BLaER1 treated with 17β-estradiol and CSF1 and Interleukin-3, amounts not matched to agents 10 nM and 100 nM (cell line): ENCODE data around the gene RAD50.
A peak's percentile ranks its signal among the peaks of the same experiment; 100 is the strongest.

Experiments used
- H3K27ac ChIP-seq, 11 experiments: shearing (Covaris generic); formaldehyde crosslinking; 2 replicates each; pipeline ENCODE4 v1.8.1; 2022
- H3K27me3 ChIP-seq, 11 experiments: shearing (Covaris generic); formaldehyde crosslinking; 2 replicates each; pipeline ENCODE4 v1.8.1; 2022
- H3K36me3 ChIP-seq, 11 experiments: shearing (Covaris generic); formaldehyde crosslinking; 2 replicates each; pipeline ENCODE4 v1.8.1; 2022
- H3K4me1 ChIP-seq, 10 experiments: shearing (Covaris generic); formaldehyde crosslinking; 2 replicates each; pipeline ENCODE4 v1.8.1; 2022
- H3K4me2 ChIP-seq, 11 experiments: shearing (Covaris generic); formaldehyde crosslinking; 2 replicates each; pipeline ENCODE4 v1.8.1; 2022
- H3K4me3 ChIP-seq, 10 experiments: shearing (Covaris generic); formaldehyde crosslinking; 2 replicates each; pipeline ENCODE4 v1.8.1; 2022
- H3K9ac ChIP-seq, 11 experiments: shearing (Covaris generic); formaldehyde crosslinking; 2 replicates each; pipeline ENCODE4 v1.8.1; 2022
- H3K9me3 ChIP-seq, 11 experiments: shearing (Covaris generic); formaldehyde crosslinking; replicated peaks in 1 of 11; 2 replicates each; pipeline ENCODE4 v1.8.1; 2022
- H4K20me1 ChIP-seq, 11 experiments: shearing (Covaris generic); formaldehyde crosslinking; 2 replicates each; pipeline ENCODE4 v1.8.1; 2022
- Cebpa-rat ChIP-seq, 11 experiments: shearing (Covaris generic); IDR thresholded peaks; 2 replicates each; pipeline ENCODE4 v1.8.1; 2022

The RAD50 gene

GRCh38 chr5:132651838-132652469 is 95.2 kb downstream of the RAD50 start:
- H3K36me3 ChIP-seq, result no peaks in the 10 kb centered on the region; a peak in 1 of 22 replicates
- no peak overlapping the region for H3K9ac ChIP-seq
- peaks cover 31 to 41% (median 37%) of the 10 kb centered on the region in 11 experiments for H3K27me3 ChIP-seq
- H3K27ac ChIP-seq, result no peak overlapping the region
- H4K20me1 ChIP-seq, result peaks cover 0 to 5% (median 0%) of the 10 kb centered on the region in 11 experiments; a peak in 2 of 22 replicates
- H3K4me1 ChIP-seq, result peaks cover 9 to 11% (median 9%) of the 10 kb centered on the region in 10 experiments; a peak in 16 of 20 replicates
- H3K9me3 ChIP-seq, result peaks cover 10 to 35% (median 28%) of the 10 kb centered on the region in 11 experiments
- no peak overlapping the region for H3K4me3 ChIP-seq
- TF ChIP-seq Cebpa-rat (IDR thresholded peaks at IDR 0.05), result no peak
- H3K4me2 ChIP-seq, result no peak overlapping the region

- H3K4me1 ChIP-seq, result peaks cover 9 to 11% (median 9%) of the 10 kb centered on the region in 10 experiments; a peak in 16 of 20 replicates
- peaks cover 40 to 55% (median 51%) of the 10 kb centered on the region in 11 experiments for H3K27me3 ChIP-seq
- H3K36me3 ChIP-seq, result no peaks in the 10 kb centered on the region
- no peak overlapping the region for H3K4me2 ChIP-seq
- TF ChIP-seq Cebpa-rat (IDR thresholded peaks at IDR 0.05), result no peak
- peaks cover 0 to 19% (median 12%) of the 10 kb centered on the region in 11 experiments; a peak in 16 of 22 replicates for H3K9me3 ChIP-seq
- no peak overlapping the region for H3K9ac ChIP-seq
- H3K27ac ChIP-seq, result no peak overlapping the region
- H3K4me3 ChIP-seq, result no peak overlapping the region
- peaks cover 0 to 5% (median 0%) of the 10 kb centered on the region in 11 experiments; a peak in 2 of 22 replicates for H4K20me1 ChIP-seq
Measured at GRCh38 chr5:132653716-132654115, 96.9 kb downstream of the RAD50 start.

- Histone ChIP-seq H3K4me1 (peaks cover 16 to 22% (median 19%) of the 10 kb centered on the region in 10 experiments), H3K9ac (no peak overlapping the region), H3K27ac (no peak overlapping the region), H3K4me2 (peak overlapping the region; percentile 52 to 71 (median 63)), H3K4me3 (peak overlapping the region in 9 of 10 experiments; percentile 19 to 56 (median 33); a peak in 12 of 20 replicates), H3K9me3 (peaks cover 0 to 16% (median 10%) of the 10 kb centered on the region in 11 experiments; a peak in 10 of 22 replicates), H3K36me3 (no peaks in the 10 kb centered on the region), H4K20me1 (peaks cover 0 to 5% (median 0%) of the 10 kb centered on the region in 11 experiments; a peak in 2 of 22 replicates), H3K27me3 (peaks cover 40 to 55% (median 51%) of the 10 kb centered on the region in 11 experiments)
- TF ChIP-seq Cebpa-rat (IDR thresholded peaks at IDR 0.05), result no peak
Measured at GRCh38 chr5:132655821-132656773, 99.3 kb downstream of the RAD50 start.

- Histone ChIP-seq H3K27me3 (peaks cover 40 to 55% (median 51%) of the 10 kb centered on the region in 11 experiments), H3K27ac (no peak overlapping the region), H4K20me1 (peaks cover 0 to 5% (median 0%) of the 10 kb centered on the region in 11 experiments; a peak in 2 of 22 replicates), H3K4me3 (peak overlapping the region in 2 of 10 experiments; percentile 34 to 42; a peak in 3 of 20 replicates), H3K9ac (no peak overlapping the region), H3K9me3 (peaks cover 0 to 16% (median 10%) of the 10 kb centered on the region in 11 experiments; a peak in 10 of 22 replicates), H3K4me1 (peaks cover 22 to 29% (median 26%) of the 10 kb centered on the region in 10 experiments), H3K4me2 (peak overlapping the region in 6 of 11 experiments; percentile 52 to 68 (median 64); a peak in 4 of 22 replicates), H3K36me3 (no peaks in the 10 kb centered on the region)
- no peak for TF ChIP-seq Cebpa-rat (IDR thresholded peaks at IDR 0.05)
Measured at GRCh38 chr5:132656774-132657355, 100.1 kb downstream of the RAD50 start.

- Histone ChIP-seq H3K36me3 (no peaks in the 10 kb centered on the region), H3K27me3 (peaks cover 40 to 55% (median 51%) of the 10 kb centered on the region in 11 experiments), H4K20me1 (peaks cover 0 to 5% (median 0%) of the 10 kb centered on the region in 11 experiments; a peak in 3 of 22 replicates), H3K27ac (no peak within 1 kb of the TSS), H3K4me1 (peaks cover 23 to 39% (median 36%) of the 10 kb centered on the region in 10 experiments), H3K4me3 (no peak within 1 kb of the TSS), H3K4me2 (no peak within 1 kb of the TSS), H3K9ac (no peak within 1 kb of the TSS), H3K9me3 (peaks cover 0 to 16% (median 10%) of the 10 kb centered on the region in 11 experiments; a peak in 10 of 22 replicates)
- TF ChIP-seq Cebpa-rat (IDR thresholded peaks at IDR 0.05), result no peak
Measured at GRCh38 chr5:132657676-132658380, 101.1 kb downstream of the RAD50 start, which contains the start of gene IL13. Gene IL13 (plus strand): TSS chr5:132658173. CDS start chr5:132658187, 14 bp downstream.

GRCh38 chr5:132658381-132659302 is 101.9 kb downstream of the RAD50 start:
- no peak overlapping the region for H3K4me3 ChIP-seq
- H3K27me3 ChIP-seq, result peaks cover 40 to 50% (median 46%) of the 10 kb centered on the region in 11 experiments
- no peak for TF ChIP-seq Cebpa-rat (IDR thresholded peaks at IDR 0.05)
- no peak overlapping the region for H3K27ac ChIP-seq
- peaks cover 31 to 47% (median 44%) of the 10 kb centered on the region in 10 experiments for H3K4me1 ChIP-seq
- H3K36me3 ChIP-seq, result no peaks in the 10 kb centered on the region
- H3K9me3 ChIP-seq, result peaks cover 0 to 16% (median 10%) of the 10 kb centered on the region in 11 experiments; a peak in 10 of 22 replicates
- H4K20me1 ChIP-seq, result peaks cover 0 to 5% (median 0%) of the 10 kb centered on the region in 11 experiments; a peak in 3 of 22 replicates
- H3K9ac ChIP-seq, result no peak overlapping the region
- no peak overlapping the region for H3K4me2 ChIP-seq
